CD14-positive monocyte (primary cell): ENCODE data around the gene LRRC8E. TPM values are rescaled to one million over a fixed set of nuclear protein-coding genes. Genes with fewer than 3 reads are reported as not detected.
A peak's percentile ranks its signal among the peaks of the same experiment; 100 is the strongest.

ENCODE experiments used
- DNase-seq, 3 donors: peaks; one replicate each; pipeline ENCODE4 v3.0.0-alpha.2; 2011 to 2022
- H2AFZ ChIP-seq: 2 replicates; pipeline ENCODE4 v1.6.0; 2012; ENCODE audit warnings: mild to moderate bottlenecking, low read depth, low read length, inconsistent platforms; ENCODE audit not compliant: insufficient read depth, poor library complexity, severe bottlenecking
- H3K27ac ChIP-seq, 2 donors: 1 replicate in 1 of 2; 2 replicates in 1 of 2; pipeline ENCODE4 v1.5.1; 2012 to 2013; ENCODE audit warnings: low read length in 2 of 2, control low read depth in 1 of 2, inconsistent platforms in 1 of 2, low read depth in 1 of 2, mild to moderate bottlenecking in 1 of 2
- H3K27me3 ChIP-seq, 2 donors: one replicate each; pipeline versions ENCODE4 v1.6.0 to v1.6.1; 2011 to 2013; ENCODE audit warnings: low read length in 2 of 2; ENCODE audit not compliant: control insufficient read depth in 2 of 2, insufficient read depth in 2 of 2
- H3K36me3 ChIP-seq, 2 donors: replicated peaks in 1 of 2; 1 replicate in 1 of 2; 2 replicates in 1 of 2; pipeline versions ENCODE4 v1.5.1 to v1.6.1; 2012 to 2013; ENCODE audit warnings: low read length in 2 of 2, control low read depth in 1 of 2, inconsistent platforms in 1 of 2, mild to moderate bottlenecking in 1 of 2; ENCODE audit not compliant: insufficient read depth in 2 of 2, control insufficient read depth in 1 of 2
- H3K4me1 ChIP-seq, 2 donors: 1 replicate in 1 of 2; 2 replicates in 1 of 2; pipeline versions ENCODE4 v1.5.1 to v1.6.1; 2012 to 2013; ENCODE audit warnings: low read length in 2 of 2, control low read depth in 1 of 2, inconsistent platforms in 1 of 2, mild to moderate bottlenecking in 1 of 2, moderate library complexity in 1 of 2; ENCODE audit not compliant: insufficient read depth in 2 of 2, control insufficient read depth in 1 of 2
- H3K4me2 ChIP-seq: replicated peaks from 2 replicates; pipeline ENCODE3; 2012; ENCODE audit warnings: low read length, moderate library complexity, mild to moderate bottlenecking; ENCODE audit not compliant: poor library complexity, severe bottlenecking; ENCODE audit errors: extremely low read depth
- H3K4me3 ChIP-seq, 3 experiments: fragments of 200-600 bp in 1 of 3; sonication (generic) in 1 of 3; replicated peaks in 1 of 3; 1 replicate in 2 of 3; 2 replicates in 1 of 3; pipeline ENCODE4 v1.5.1; 2011 to 2013; ENCODE audit warnings: low read length in 3 of 3, mild to moderate bottlenecking in 3 of 3, control low read depth in 2 of 3, low read depth in 2 of 3, inconsistent platforms in 1 of 3, moderate library complexity in 1 of 3
- H3K79me2 ChIP-seq: 2 replicates; pipeline ENCODE4 v1.6.0; 2012; ENCODE audit warnings: mild to moderate bottlenecking, control low read depth, inconsistent platforms, low read length, moderate library complexity; ENCODE audit not compliant: insufficient read depth
- H3K9ac ChIP-seq: 2 replicates; pipeline ENCODE4 v1.6.0; 2017; ENCODE audit warnings: low read length, mild to moderate bottlenecking; ENCODE audit not compliant: insufficient read depth, poor library complexity, severe bottlenecking
- H3K9me3 ChIP-seq, 2 donors: replicated peaks in 1 of 2; 1 replicate in 1 of 2; 2 replicates in 1 of 2; pipeline versions ENCODE4 v1.5.1 to v1.6.1; 2012 to 2013; ENCODE audit warnings: low read length in 2 of 2, control low read depth in 1 of 2; ENCODE audit not compliant: control insufficient read depth in 1 of 2, insufficient read depth in 1 of 2
- H4K20me1 ChIP-seq: 2 replicates; pipeline ENCODE4 v1.6.0; 2012; ENCODE audit warnings: mild to moderate bottlenecking, low read length, control low read depth, moderate library complexity; ENCODE audit not compliant: insufficient read depth
- H3K27ac Mint-ChIP-seq, 7 donors: one replicate each; pipeline ENCODE4 v1.8.0; 2020; ENCODE audit warnings: mild to moderate bottlenecking in 7 of 7, mixed read lengths in 7 of 7, moderate library complexity in 6 of 7, inconsistent platforms in 2 of 7
- H3K27me3 Mint-ChIP-seq, 3 donors: one replicate each; pipeline ENCODE4 v1.8.0; 2021 to 2022; ENCODE audit warnings: low read depth in 3 of 3, mild to moderate bottlenecking in 3 of 3, mixed read lengths in 3 of 3, moderate library complexity in 3 of 3, inconsistent platforms in 1 of 3
- H3K36me3 Mint-ChIP-seq, 2 donors: one replicate each; pipeline ENCODE4 v1.8.0; 2020; ENCODE audit warnings: mixed read lengths in 2 of 2, inconsistent platforms in 1 of 2, mild to moderate bottlenecking in 1 of 2
- H3K4me1 Mint-ChIP-seq: one replicate; pipeline ENCODE4 v1.8.0; 2020; ENCODE audit warnings: mild to moderate bottlenecking, mixed read lengths
- H3K4me3 Mint-ChIP-seq, 2 donors: one replicate each; pipeline ENCODE4 v1.8.0; 2020; ENCODE audit warnings: mild to moderate bottlenecking in 2 of 2, mixed read lengths in 2 of 2, moderate library complexity in 1 of 2
- H3K9me3 Mint-ChIP-seq, 7 donors: one replicate each; pipeline ENCODE4 v1.8.0; 2020 to 2022; ENCODE audit warnings: mixed read lengths in 7 of 7, mild to moderate bottlenecking in 6 of 7, moderate library complexity in 6 of 7, inconsistent platforms in 2 of 7
- CTCF ChIP-seq: fragments of 200-600 bp; IDR thresholded peaks from one replicate; pipeline ENCODE4 v1.8.0; 2022; ENCODE audit warnings: antibody characterized with exemption, mild to moderate bottlenecking
- WGBS: methylation state at CpG from one replicate; pipeline ENCODE4 v1.1.5; 2013; ENCODE audit warnings: missing lambda C conversion rate; ENCODE audit not compliant: insufficient coverage; 5-methylcytosine and 5-hydroxymethylcytosine counted together
- intact Hi-C, 2 donors: fragments of 100-400 bp; cut with micrococcal nuclease; formaldehyde crosslinking; loops; one replicate each; pipeline versions ENCODE4 v1.15.0 to v1.15.1; 2023
- polyA plus RNA-seq, 3 donors: library from polyadenylated mRNA; depleted of rRNA in 1 of 3; unstranded in 2 of 3; stranded (reverse) in 1 of 3; fragments of 300-500 nt in 2 of 3; fragments of >200 nt in 1 of 3; fragmentation: Illumina TruSeq in 2 of 3; gene quantifications; 1 replicate in 2 of 3; 2 replicates in 1 of 3; pipeline ENCODE4 v1.2.3, GENCODE V29; 2012 to 2021

The LRRC8E gene
- polyA plus RNA-seq, 3 donors = not detected

GRCh38 chr19:7845390-7846154 lies 42.7 kb upstream of the LRRC8E start:
- 93% methylated on average over 17 of the region's 20 CpGs for WGBS
- no peak for DNase-seq

GRCh38 chr19:7846155-7846646 lies 42.1 kb upstream of the LRRC8E start:
- no peak overlapping the region for H3K9ac ChIP-seq
- no peak overlapping the region for H2AFZ ChIP-seq
- H3K4me1 ChIP-seq = no peaks in the 10 kb centered on the region
- no peak overlapping the region for H3K27ac ChIP-seq
- Mint-ChIP-seq H3K36me3 (peaks cover 0 to 4% of the 10 kb centered on the region in 2 donors), H3K9me3 (no peaks in the 10 kb centered on the region), H3K27me3 (peaks cover 0 to 1% (median 1%) of the 10 kb centered on the region in 3 donors), H3K4me1 (no peaks in the 10 kb centered on the region), H3K4me3 (no peak overlapping the region), H3K27ac (no peak overlapping the region)
- no peaks in the 10 kb centered on the region for H4K20me1 ChIP-seq
- 94% methylated on average over 14 of the region's 19 CpGs for WGBS
- H3K36me3 ChIP-seq = no peaks in the 10 kb centered on the region
- intact Hi-C loops = no loop called here
- no peak overlapping the region for H3K4me3 ChIP-seq
- no peak for DNase-seq
- no peaks in the 10 kb centered on the region for H3K79me2 ChIP-seq
- no peak for TF ChIP-seq CTCF
- no peaks in the 10 kb centered on the region for H3K27me3 ChIP-seq
- H3K4me2 ChIP-seq = no peak overlapping the region
- no peaks in the 10 kb centered on the region for H3K9me3 ChIP-seq

More at GRCh38 chr19:7845390-7846154, 42.7 kb upstream of the LRRC8E start:
- no peaks in the 10 kb centered on the region for H3K4me1 ChIP-seq
- H3K9me3 ChIP-seq = no peaks in the 10 kb centered on the region
- no peaks in the 10 kb centered on the region for H3K79me2 ChIP-seq
- no peaks in the 10 kb centered on the region for H4K20me1 ChIP-seq
- peaks cover 0 to 2% (median 1%) of the 10 kb centered on the region in 3 donors for H3K27me3 Mint-ChIP-seq
- no peak overlapping the region for H3K4me3 Mint-ChIP-seq
- no peaks in the 10 kb centered on the region for H3K4me1 Mint-ChIP-seq
- no peak overlapping the region for H3K27ac ChIP-seq
- no peak overlapping the region for H3K4me2 ChIP-seq
- H3K27me3 ChIP-seq = no peaks in the 10 kb centered on the region
- no peak overlapping the region for H3K9ac ChIP-seq
- peak overlapping the region in 1 of 7 donors; percentile 8 for H3K27ac Mint-ChIP-seq
- no peak overlapping the region for H2AFZ ChIP-seq
- H3K9me3 Mint-ChIP-seq = peaks cover 0 to 3% (median 0%) of the 10 kb centered on the region in 7 donors
- peaks cover 0 to 4% of the 10 kb centered on the region in 2 donors for H3K36me3 Mint-ChIP-seq
- no peak for TF ChIP-seq CTCF
- no peaks in the 10 kb centered on the region for H3K36me3 ChIP-seq
- no peak overlapping the region for H3K4me3 ChIP-seq
- intact Hi-C loops = no loop called here
